SHP77 treated with DMSO at 0.1 percent for 48 hours (cell line): ENCODE results near the gene PRSS38.

ENCODE experiments used
- DNase-seq: peaks from one replicate; lab custom pipeline; 2025; lab: John Stamatoyannopoulos, UW

Gene PRSS38

GRCh38 chr1:227793079-227793947, 22.2 kb upstream of the PRSS38 start:
- no peak for DNase-seq

GRCh38 chr1:227793948-227794816, 21.3 kb upstream of the PRSS38 start:
- DNase-seq, result no peak

DNA sequence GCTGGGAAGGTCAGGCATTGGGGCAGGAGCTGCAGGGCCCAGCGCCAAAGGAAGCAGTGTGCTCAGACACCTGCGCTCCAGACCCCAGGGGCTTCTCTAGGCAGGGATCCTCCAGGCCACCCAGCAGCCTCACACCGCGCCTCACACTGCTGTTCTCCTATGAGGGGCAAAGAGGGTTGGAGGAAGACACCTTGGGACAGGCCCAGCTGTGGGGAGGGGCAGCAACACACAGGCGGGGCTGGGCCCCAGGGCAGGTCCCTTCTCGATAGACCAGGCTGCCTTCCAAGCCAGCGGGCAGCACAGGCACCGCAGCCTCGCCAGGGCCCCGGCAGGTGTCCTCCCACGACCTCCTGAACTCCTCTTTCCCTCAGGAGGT, 20.7 kb upstream of the PRSS38 start:
- DNase-seq, result no peak

DNA sequence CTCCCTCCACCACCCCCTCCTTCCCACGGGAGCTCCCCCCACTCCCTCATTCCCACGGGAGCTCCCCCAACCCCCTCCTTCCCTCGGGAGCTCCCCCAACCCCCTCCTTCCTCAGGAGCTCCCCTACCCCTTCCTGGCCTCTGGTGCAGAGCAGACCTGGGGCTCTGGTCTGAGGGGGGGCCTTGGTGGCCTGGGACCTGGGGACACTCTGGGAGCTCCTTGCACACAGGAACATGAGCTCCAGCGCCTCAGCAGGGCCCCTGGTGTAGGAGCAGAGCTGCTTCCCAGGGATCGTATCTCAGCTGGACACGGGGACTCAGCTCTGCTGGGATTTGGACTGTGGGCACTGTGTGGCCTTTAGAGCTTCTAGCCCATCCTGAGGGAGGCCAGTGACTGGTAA, 19.7 kb upstream of the PRSS38 start:
- DNase-seq, result no peak

GRCh38 chr1:227796359-227796915, 19.0 kb upstream of the PRSS38 start:
- DNase-seq, result no peak

DNA sequence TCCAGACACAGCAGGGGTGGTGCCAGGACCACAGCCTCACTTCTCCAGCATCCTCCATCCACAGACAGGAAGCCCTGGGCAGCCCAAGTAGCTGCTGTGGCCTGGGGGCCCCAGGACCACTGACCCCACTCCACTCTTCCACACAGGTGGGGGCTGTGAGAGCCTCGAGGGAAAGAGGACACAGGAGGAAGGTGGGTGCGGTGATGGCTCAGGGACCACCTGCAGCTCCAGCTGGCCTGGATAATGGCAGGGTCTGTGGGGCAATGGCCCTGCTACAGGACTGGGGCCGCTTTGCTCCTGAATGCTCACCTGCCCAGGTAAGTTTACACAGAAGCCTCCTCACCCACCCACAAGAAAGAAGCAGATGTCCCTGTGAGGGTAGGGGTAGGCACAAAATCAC, 18.3 kb upstream of the PRSS38 start:
- DNase-seq, result no peak

DNA sequence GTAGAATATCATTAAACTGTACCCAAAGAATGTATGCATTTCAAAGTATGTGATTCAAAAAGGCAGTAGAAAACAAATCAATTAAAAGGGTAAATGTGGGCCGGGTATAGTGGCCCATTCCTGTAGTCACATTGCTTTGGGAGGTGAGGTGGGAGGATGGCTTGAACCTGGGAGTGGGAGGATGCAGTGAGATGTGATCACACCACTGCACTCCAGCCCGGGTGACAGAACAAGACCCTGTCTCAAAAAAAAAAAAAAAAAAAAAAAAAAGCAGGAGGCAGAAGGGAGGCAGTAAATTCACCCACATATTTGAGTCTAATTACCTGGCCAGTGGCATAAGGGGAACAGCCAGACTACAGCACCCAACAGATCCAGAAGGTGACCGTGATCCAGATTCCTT, 17.9 kb upstream of the PRSS38 start:
- DNase-seq, result no peak

GRCh38 chr1:227798078-227798802, 17.2 kb upstream of the PRSS38 start:
- DNase-seq, result no peak

GRCh38 chr1:227799756-227800155, 15.7 kb upstream of the PRSS38 start:
- no peak for DNase-seq

DNA sequence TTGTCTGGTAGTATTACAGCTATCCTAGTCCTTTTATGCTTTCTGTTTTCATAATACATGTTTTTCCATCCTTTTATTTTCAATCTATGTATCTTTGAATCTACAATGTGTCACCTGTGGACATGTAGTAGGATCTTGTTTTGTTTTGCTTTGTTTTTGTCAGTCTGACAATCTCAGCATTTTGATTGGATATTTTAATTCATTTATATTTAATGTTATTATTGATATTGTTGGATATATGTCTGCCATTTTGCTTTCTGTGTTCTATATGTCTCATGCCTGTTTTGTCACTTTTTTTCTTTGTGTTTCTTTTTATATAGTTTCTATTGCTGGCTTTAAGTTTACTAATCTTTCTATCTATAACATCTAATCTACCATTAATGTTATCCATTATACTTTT, 11.5 kb upstream of the PRSS38 start:
- DNase-seq, result no peak

GRCh38 chr1:227805606-227806197, 9.8 kb upstream of the PRSS38 start:
- DNase-seq, result no peak

DNA sequence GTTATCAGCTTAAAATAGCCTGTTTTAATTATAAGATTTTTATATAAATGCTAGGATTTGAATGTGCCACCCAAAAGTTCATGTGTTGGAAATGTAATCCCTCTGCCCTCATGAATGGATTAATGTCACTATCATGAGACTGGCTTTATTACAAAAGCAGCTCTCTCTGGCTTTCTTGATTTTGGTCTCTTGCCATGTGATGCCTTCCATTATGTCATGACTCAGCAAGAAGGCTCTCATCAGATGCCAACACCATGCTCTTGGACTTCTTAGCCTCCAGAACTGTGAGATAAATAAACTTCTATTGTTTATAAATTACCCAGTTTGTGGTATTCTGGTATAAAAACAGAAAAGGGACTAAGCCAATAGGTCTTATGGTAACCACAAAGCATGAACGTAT, 6.9 kb upstream of the PRSS38 start:
- DNase-seq, result no peak

DNA sequence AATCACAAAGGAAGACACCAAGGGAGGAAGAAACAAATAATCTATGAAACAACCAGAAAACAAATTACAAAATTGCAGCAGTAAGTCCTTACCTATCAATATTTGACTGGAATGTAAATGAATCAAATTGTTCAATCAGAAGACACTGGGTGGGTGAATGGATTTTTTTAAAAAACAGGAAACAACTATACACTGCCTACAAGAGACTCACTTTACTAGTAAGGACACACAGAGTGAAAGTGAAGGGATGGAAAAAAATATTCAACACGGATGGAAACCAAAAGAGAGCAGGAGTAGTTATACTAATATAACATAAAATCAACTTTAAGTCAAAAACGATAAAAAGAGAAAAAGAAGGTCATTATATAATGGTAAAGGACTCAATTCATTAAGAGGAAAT, 6.4 kb upstream of the PRSS38 start:
- DNase-seq, result no peak

- no peak for DNase-seq
Observed at GRCh38 chr1:227813962-227814361, 1.5 kb upstream of the PRSS38 start.

GRCh38 chr1:227816750-227817446, 1.4 kb downstream of the PRSS38 start:
- DNase-seq, result no peak

DNA sequence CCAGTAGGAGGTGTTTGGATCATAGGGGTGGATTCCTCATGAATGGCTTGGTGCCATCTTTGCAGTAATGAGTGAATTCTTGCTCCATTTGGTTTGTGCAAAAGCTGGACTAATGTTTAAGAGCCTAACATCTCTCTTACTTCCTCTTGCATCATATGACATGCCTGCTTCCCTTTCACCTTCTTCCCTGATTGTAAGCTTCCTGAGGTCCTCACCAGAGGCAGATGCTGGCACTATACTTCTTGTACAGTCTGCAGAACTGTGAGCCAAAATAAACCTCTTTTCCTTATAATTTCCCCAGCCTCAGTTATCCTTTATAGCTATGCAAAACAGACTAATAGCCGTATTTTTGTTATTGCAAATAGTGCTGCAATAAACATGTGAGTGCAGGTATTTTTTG, 8.1 kb downstream of the PRSS38 start:
- no peak for DNase-seq

DNA sequence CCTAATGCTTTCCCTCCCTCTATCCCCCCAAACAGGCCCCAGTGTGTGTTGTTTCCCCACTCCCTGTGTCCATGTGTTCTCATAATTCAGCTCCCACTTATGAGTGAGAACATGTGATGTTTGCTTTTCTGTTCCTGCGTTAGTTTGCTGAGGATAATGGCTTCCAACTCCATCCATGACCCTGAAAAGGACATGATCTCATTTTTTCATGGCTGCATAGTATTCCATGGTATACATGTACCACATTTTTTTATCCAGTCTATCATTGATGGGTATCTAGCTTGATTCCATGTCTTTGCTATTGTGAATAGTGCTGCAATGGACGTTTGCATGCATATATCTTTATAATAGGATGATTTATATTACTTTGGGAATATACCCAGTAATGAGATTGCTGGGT, 8.7 kb downstream of the PRSS38 start:
- DNase-seq, result no peak

DNA sequence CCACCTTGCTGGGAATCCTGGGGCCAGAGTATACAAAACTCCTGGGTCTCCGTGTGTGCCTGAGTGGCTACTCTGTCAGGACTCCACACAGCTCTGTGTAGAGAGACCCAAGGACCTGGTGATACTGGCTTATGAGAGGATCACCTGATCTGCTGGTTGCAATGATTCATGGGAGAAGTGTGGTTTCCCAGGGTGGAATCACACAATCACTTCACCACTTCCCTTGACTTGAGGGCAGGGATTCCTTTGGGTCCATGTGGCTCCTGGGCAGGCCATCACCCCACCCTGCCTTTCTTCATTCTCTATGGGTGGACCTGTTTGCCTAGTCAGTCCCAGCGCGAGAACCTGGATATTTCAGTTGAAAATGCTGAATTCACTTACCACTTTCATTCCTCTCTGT, 13.3 kb downstream of the PRSS38 start:
- DNase-seq, result no peak

DNA sequence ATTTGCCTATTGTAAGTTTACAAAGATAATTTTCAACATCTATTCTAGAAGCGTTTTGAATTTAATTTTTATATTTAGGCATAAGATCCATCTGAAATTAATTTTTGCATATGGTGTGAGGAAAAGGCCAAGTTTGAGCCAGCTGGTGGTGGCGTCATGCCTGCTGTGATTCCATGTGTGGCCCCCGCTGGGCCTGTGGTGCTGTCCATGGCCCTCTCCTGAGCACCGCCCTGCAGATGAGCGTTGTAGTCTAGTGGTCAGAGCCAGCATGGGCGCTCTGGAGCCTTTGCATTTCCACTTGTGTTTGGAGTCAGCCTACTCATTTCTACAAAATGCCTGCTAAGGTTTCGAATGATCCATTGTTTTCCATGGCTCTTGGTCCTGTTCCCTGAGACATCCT, 22.7 kb downstream of the PRSS38 start:
- no peak for DNase-seq

GRCh38 chr1:227841096-227841495, 25.6 kb downstream of the PRSS38 start:
- no peak for DNase-seq
